HG03521 (cell line): ENCODE measurements around the gene MSX2.

ENCODE experiments used
- ATAC-seq: cut with Tn5 transposase; IDR thresholded peaks from one replicate; pipeline ENCODE4 v1.9.1; 2021; ENCODE audit warnings: mild to moderate bottlenecking, moderate library complexity; ENCODE audit not compliant: unreplicated experiment

MSX2 gene

GRCh38 chr5:174717826-174718455, 6.4 kb upstream of the MSX2 start:
- no peak for ATAC-seq

- ATAC-seq: no peak
Observed at GRCh38 chr5:174718880-174719610, 5.3 kb upstream of the MSX2 start.

GRCh38 chr5:174719793-174720611, 4.4 kb upstream of the MSX2 start:
- no peak for ATAC-seq

DNA sequence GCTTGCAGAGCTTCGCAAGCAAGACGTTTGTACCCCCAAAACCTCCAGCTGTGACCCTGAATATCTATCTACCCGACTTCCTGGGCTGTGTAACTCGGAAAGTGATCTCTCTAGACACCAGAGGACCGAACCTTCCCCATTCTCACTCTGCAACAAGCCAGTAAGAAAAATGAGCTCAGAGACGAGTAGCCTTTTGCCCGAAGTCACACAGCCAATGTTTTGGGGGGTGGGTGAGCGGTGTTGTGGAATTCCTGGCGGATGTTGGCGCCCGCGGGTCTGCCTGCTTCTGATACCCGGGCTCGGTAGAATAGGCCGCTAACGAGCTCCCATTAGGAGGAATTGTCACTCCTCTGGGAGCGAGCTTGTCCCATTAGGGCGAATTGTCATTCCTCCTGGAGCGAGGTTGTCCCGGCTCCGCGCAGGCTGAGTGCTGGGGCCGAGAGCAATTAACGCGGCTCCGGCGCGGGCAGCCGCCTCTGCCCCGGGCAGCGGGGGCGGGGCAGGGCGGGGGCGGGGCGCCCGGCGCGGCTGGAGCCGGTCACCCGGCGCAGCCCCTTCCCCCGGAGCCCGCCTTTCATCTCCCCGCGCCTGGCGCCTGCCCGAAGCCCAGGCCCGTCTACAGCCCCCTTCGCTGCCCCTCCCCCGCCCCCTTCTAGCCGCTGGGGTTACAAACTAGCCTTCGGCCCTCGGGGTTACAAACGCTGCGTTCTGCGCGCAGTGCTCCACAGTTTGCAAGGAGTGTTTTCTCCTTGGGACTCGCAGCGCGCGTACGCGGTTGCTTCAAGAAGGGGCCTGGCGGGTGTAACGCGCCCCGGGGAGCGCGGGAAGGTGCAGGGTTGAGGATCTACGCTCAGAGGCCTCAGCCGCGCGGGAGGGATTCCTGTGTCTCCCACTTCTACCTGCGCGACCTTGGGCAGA, 3.5 kb upstream of the MSX2 start:
- ATAC-seq: no peak

- no peak for ATAC-seq
Observed at GRCh38 chr5:174721530-174722432, 2.6 kb upstream of the MSX2 start.

DNA sequence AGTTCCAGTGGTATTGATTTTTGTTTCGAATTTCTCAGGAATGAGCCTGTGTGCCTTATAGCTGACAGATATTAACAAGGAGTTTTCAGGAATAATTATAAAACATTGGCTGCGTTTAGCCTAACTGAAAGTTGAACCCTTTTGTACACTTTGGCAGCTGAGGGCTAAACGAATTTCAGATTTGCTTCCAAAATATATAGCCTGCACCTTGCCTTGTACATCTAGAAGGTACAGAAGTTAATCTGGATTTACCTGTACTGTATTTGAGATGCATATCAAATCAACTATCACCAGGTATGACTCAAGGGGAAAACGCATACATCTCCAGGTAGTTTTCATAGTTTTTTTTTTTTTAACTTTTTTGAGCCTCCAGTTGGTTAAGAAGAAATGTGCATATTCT, 1.9 kb upstream of the MSX2 start:
- ATAC-seq: no peak

GRCh38 chr5:174723315-174723978, 935 bp upstream of the MSX2 start:
- no peak for ATAC-seq

- ATAC-seq: no peak
Observed at GRCh38 chr5:174723979-174724483, 351 bp upstream of the MSX2 start.

- ATAC-seq: no peak
Observed at GRCh38 chr5:174725261-174725990, 1.0 kb downstream of the MSX2 start.

- ATAC-seq: no peak
Observed at GRCh38 chr5:174725991-174726601, 1.7 kb downstream of the MSX2 start.

- ATAC-seq: no peak
Observed at GRCh38 chr5:174726916-174727793, 2.8 kb downstream of the MSX2 start.

DNA sequence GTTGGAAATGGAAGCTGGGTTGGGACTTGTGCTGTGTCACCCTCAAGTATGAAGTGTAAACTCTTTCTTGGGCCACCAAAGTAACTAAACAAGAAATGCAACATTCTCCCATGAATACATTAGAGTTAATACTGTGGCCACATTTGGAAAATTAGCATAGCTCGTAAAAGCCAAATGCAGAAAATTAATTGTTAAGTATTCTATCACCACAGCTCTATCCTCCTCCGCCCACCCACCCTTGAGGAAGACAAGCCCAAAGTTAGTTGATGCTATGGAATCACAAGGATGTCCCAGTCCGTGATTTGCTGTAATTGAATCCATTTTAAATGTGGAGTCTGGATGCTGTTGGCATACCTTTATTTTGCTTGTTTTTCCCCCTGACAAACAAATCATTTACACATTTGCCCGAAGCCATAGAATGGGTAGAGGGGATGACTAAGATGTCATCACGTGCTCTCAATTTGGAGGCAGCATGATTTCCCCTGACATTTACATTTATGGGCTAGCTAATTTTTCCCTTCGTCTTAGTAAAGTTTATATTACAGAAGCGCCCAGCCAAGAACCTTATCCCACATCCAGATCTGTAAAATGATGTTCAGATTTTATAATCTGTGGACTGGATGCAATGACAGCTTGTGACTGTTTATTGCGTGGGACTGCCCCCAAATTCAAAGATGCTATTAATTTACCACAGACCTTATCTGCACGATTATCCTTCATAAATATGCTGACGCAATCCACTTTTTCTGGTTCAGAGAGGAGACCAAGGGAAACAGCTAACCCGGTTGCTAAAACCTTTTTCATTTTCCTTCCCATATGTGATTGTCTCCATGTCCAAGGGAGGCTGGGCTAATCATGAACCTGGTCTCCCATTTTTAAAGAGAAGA, 3.7 kb downstream of the MSX2 start:
- ATAC-seq: no peak

- ATAC-seq: no peak
Observed at GRCh38 chr5:174729075-174729680, 4.8 kb downstream of the MSX2 start.

DNA sequence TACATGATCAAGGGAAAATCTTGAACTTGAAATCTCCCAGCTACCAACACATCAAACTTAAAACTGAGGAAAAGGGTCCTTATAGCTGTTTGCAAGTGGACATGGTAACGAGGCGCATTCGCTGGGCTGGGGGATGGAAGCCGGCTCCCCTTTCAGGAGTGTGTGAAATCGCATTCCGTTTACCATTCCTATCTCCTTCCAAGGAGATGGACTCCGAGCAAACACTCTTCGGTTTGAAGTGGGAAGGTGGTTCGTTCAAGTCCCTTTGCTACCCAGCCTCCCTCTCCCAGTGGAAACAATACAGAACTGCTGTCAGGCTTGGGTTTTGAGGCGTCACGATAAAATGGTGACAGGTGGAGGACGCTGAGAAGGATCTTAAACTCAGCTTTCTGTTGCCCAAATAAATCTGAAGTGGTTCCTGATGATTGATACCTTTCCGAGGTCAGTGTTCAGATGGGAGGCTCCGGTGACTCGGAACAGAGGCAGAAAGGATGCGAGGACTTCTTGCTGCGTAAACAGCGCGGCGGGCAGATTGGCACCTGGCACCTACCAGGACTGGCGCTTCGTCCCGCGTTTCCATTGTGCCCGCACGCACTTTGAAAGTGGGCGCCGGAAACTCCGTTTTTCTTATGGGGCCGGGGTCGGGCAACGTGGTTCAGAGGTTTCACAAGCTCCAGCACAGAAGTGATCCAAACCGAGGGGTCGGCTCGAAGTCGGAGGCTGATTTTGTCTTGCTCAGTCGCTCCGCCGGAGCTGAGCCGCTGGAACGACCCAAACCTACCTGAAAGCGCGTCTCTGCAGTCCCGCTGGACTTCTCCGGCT, 7.0 kb downstream of the MSX2 start:
- no peak for ATAC-seq
